Breast epithelium (tissue), 3 donors: ENCODE measurements around the gene SLC25A24.

ENCODE experiments used
- POLR2A ChIP-seq: fragments of 450-650 bp; IDR thresholded peaks from one replicate; pipeline ENCODE4 v1.6.1; 2016; ENCODE audit warnings: antibody characterized with exemption, mild to moderate bottlenecking, moderate library complexity
- POLR2AphosphoS5 ChIP-seq, 3 donors: sonication (generic); formaldehyde crosslinking; IDR thresholded peaks; one replicate each; pipeline ENCODE4 v1.6.1; 2017; ENCODE audit warnings: antibody characterized with exemption in 3 of 3
- TF ChIP-seq, protein P1 (sequence below), 3 donors: fragments of 450-650 bp; IDR thresholded peaks; one replicate each; pipeline ENCODE4 v1.5.1; 2016 to 2017; ENCODE audit warnings: antibody characterized with exemption in 3 of 3, mild to moderate bottlenecking in 3 of 3, moderate library complexity in 3 of 3

DNA sequence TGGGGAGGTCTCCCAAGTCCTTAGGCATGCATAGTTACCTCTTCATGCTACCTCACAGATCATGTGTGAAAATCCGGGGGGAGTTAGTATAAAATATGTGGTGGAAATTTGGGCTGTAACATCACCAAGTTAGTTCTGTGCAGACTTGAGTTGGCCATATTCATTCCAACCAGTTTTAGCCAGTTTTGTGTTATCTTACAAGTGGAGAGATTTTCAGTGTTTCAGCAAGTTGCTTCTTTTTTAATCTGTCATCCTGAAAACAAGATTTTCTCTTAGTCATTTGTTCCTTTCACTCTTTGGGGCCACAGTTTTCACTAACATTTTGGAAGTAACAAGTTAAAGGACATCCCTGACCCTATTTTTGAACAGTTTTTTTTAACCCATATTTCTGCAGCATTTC, 11.3 kb downstream of the SLC25A24 start:
- TF ChIP-seq POLR2AphosphoS5 (IDR thresholded peaks at IDR 0.05) (no peak), POLR2A (no peak)
- TF ChIP-seq, protein P1, sequence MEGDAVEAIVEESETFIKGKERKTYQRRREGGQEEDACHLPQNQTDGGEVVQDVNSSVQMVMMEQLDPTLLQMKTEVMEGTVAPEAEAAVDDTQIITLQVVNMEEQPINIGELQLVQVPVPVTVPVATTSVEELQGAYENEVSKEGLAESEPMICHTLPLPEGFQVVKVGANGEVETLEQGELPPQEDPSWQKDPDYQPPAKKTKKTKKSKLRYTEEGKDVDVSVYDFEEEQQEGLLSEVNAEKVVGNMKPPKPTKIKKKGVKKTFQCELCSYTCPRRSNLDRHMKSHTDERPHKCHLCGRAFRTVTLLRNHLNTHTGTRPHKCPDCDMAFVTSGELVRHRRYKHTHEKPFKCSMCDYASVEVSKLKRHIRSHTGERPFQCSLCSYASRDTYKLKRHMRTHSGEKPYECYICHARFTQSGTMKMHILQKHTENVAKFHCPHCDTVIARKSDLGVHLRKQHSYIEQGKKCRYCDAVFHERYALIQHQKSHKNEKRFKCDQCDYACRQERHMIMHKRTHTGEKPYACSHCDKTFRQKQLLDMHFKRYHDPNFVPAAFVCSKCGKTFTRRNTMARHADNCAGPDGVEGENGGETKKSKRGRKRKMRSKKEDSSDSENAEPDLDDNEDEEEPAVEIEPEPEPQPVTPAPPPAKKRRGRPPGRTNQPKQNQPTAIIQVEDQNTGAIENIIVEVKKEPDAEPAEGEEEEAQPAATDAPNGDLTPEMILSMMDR (IDR thresholded peaks at IDR 0.05) = no peak
